Epithelial cell of esophagus (primary cell): ENCODE data around the gene POLN.

Experiments
- DNase-seq: peaks from one replicate; pipeline ENCODE4 v3.0.0; 2010; ENCODE audit warnings: low read depth
- H3K4me3 ChIP-seq: 2 replicates; pipeline ENCODE4 v1.5.1; 2011; ENCODE audit warnings: mild to moderate bottlenecking, low read length, control low read depth
- TF ChIP-seq, protein P1 (sequence below): IDR thresholded peaks from 2 replicates; pipeline ENCODE4 v1.5.1; 2011; ENCODE audit warnings: low read depth, mild to moderate bottlenecking, low read length, control low read depth, inconsistent platforms; ENCODE audit not compliant: insufficient read depth; ENCODE audit errors: missing control alignments

Gene POLN

DNA sequence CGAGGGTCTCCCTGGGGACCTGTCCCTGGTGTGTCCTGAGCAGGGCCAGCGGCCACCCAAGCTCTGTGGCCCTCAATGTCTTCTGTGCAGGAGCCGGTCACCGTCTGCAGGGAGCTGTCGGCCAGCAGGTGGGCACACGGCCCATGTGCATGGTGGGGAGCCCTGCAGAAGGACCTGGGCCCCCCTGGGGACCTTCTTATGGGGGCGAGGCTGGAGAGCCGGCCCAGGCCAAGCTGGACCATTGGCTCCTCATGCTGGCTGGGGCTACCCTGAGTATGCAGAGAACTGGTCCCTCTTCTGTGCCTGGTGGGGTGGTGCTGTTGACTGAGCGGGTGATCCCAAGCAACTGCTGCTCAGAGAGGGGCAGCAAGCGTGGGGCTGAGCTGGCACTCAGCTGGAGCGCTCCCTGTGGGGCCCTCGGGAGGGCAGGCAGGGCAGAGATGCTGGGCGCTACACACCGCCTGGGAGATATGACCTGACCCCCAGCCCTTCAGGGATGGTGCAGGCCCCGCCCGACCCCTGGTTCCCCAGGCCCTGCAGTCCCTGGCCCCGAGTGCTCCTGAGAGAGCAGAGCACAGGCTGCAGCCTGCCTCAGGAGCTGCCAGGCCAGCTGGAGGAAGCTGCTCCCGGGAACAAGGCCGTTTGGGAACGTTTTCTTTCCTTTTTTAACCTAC, 168.0 kb downstream of the POLN start:
- no peak for DNase-seq
- no peak overlapping the region for H3K4me3 ChIP-seq
- TF ChIP-seq, protein P1, sequence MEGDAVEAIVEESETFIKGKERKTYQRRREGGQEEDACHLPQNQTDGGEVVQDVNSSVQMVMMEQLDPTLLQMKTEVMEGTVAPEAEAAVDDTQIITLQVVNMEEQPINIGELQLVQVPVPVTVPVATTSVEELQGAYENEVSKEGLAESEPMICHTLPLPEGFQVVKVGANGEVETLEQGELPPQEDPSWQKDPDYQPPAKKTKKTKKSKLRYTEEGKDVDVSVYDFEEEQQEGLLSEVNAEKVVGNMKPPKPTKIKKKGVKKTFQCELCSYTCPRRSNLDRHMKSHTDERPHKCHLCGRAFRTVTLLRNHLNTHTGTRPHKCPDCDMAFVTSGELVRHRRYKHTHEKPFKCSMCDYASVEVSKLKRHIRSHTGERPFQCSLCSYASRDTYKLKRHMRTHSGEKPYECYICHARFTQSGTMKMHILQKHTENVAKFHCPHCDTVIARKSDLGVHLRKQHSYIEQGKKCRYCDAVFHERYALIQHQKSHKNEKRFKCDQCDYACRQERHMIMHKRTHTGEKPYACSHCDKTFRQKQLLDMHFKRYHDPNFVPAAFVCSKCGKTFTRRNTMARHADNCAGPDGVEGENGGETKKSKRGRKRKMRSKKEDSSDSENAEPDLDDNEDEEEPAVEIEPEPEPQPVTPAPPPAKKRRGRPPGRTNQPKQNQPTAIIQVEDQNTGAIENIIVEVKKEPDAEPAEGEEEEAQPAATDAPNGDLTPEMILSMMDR: no peak

DNA sequence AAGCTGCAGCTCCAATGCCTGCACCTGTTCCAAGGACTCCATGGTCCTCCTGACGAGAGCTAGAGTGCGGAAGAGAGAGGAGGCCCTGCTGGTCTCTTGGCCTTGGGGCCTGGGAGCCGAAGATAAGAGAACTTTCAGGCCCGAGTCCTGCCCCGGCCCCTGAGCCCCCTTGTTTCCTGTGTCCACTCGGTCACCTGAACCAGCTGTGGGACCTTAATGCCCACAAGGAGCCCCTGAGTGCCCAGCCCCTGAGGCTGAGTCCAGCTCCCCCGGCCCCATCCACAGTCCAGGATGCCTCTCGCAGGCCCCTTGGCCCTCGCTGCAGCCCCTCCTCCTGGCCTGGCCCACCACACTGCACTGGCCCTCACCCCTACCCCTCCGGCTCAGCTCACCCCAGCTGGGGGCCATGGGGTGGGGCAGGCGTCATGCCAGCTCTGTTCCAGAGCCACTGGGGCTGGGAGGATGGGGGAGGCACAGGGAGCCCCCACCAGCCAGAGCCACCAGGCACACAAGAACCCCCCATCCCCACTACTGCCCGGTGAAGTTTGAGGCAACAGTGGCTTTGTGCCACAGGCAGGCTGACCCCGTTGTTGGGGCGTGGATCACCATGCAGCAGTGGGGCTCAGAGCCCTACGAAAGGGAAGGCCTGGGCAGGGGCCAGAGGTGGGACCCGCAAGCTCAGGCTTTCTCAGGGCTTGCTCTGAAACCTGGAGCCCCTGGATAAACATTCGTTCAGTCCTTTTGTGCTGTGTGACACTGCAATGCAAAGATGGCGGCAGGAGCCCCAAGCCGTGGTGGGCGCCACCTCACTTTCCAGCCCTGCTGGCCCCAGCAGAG, 168.7 kb downstream of the POLN start:
- H3K4me3 ChIP-seq: no peak overlapping the region
- TF ChIP-seq, protein P1: no peak
- no peak for DNase-seq

DNA sequence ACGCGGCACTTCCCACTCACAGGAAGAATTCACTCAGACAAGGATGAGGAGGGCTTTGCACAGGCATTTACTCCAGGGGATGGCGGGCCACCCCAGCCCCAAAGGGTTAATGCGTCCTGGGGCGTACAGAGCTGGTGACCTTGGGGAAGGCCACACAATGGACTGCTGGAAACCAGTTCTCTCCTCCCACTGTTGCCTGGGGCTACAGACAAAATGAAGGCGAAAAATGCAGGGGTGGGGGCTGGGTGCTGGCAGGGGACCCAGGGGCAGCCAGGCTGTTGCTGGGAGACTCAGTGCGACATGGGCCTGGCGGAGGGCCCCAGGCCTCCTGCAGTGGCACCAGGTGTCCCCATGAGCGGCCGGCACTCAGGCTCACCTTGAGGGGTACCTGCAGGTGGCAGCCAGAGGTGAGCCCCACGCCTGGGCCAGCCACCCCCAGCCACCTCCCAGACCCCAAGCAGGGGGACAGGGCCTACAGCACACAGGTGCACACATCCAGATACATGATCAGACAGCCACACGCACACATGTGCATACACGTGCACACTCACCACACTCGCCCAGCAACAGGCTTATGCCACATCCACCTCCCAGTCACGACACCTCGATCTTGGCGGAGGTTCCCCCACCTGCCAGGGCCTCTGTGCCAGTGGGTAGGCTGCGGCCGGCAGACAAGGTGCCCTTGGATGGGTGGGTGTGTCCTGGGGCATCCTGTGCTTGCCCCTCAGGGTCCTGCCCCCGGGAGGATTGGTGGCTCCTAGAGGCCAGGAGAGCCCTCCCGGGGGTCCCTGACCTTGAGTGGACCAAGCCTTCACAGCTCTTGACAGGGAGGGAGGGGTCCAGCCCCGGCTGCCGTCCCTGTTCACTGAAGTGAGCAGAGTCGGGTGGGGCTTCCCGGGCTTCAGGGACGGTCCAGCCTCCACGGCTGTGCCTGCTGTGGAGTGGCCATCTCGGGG, 169.7 kb downstream of the POLN start:
- no peak for DNase-seq
- no peak overlapping the region for H3K4me3 ChIP-seq
- TF ChIP-seq, protein P1: no peak

- TF ChIP-seq, protein P1: no peak
Measured at GRCh38 chr4:2071252-2071911, 170.5 kb downstream of the POLN start.

GRCh38 chr4:2070421-2071251, 171.3 kb downstream of the POLN start:
- H3K4me3 ChIP-seq: no peak overlapping the region
- TF ChIP-seq, protein P1: no peak
- no peak for DNase-seq

More at GRCh38 chr4:2071252-2071911, 170.5 kb downstream of the POLN start:
- no peak for DNase-seq
- H3K4me3 ChIP-seq: no peak overlapping the region
